GM18498 (cell line): Measurements from ENCODE around the gene RANBP9.

ENCODE experiments used
- ATAC-seq: cut with Tn5 transposase; IDR thresholded peaks from one replicate; pipeline ENCODE4 v1.9.1; 2021; ENCODE audit warnings: mild to moderate bottlenecking, moderate library complexity; ENCODE audit not compliant: unreplicated experiment

RANBP9 gene

DNA sequence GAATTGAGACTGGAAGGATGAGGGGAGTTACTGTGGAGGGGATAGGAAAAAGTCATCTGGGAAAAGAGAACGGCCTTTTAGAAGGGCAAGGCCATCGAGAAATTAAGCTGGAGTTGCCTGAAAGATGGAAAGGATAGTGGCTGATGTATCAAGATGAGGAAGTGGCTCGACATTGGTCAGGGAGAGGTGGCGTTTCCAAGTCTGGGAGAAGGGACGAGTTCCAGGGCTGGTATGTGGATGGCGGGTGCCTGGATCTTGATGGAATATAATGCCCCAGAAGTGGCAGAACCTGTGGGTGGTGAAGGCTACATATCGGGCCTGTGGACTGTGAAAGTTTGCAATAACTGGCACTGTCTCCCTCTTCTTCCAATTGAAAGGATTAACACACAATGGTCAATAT lies 139.4 kb downstream of the RANBP9 start:
- ATAC-seq = no peak
